HepG2 (cell line): ENCODE data around the gene PDE3B. TPM values are rescaled to one million over a fixed set of nuclear protein-coding genes. Genes with fewer than 3 reads are reported as not detected.

Source experiments
- ATAC-seq: fragments of 200-7000 bp; cut with Tn5 transposase; 3 replicates; pipeline ENCODE4 v1.9.1; 2020; ENCODE audit warnings: mild to moderate bottlenecking, moderate library complexity
- BruUV-seq: library from RNA; stranded (reverse); fragments of 400-500 nt; replicated peaks from 2 replicates; lab custom pipeline; 2021; lab: Mats Ljungman, UMichigan
- CTCF ChIA-PET: fragments of 300-600 bp; formaldehyde crosslinking; extraction: SDS; loops from one replicate; lab custom pipeline; 2021; ENCODE audit warnings: low total read pairs, inconsistent platforms, low intra/inter-chr PET ratio; lab: Yijun Ruan, JAX
- POLR2A ChIA-PET: fragments of 350-600 bp; sonication (Branson Sonifier 250); formaldehyde crosslinking; loops from one replicate; lab custom pipeline; 2020; ENCODE audit warnings: antibody characterized with exemption, inconsistent platforms; lab: Yijun Ruan, JAX
- DNase-seq: peaks from one replicate; pipeline ENCODE4 v3.0.0-alpha.2; 2015; ENCODE audit warnings: low spot score
- FAIRE-seq: peaks from 3 replicates; lab custom pipeline; 2011; peaks lifted over from hg19 to GRCh38; lab: Jason Lieb, UNC
- H2AFZ ChIP-seq: one replicate; pipeline ENCODE4 v1.6.1; 2011; ENCODE audit warnings: low read length, inconsistent platforms
- H3K27ac ChIP-seq: fragments of 300-600 bp; 3 replicates; pipeline ENCODE4 v1.8.0; 2011; ENCODE audit warnings: mixed run types, mild to moderate bottlenecking, mixed read lengths, low read length, inconsistent platforms; ENCODE audit not compliant: insufficient read depth; ENCODE audit errors: extremely low read length
- H3K27me3 ChIP-seq, 2 experiments: fragments of 200-600 bp in 1 of 2; 2 replicates in 1 of 2; 3 replicates in 1 of 2; pipeline versions ENCODE4 v1.6.0 to v1.8.0; 2011; ENCODE audit warnings: low read length in 2 of 2, mild to moderate bottlenecking in 2 of 2, moderate library complexity in 2 of 2, inconsistent platforms in 1 of 2; ENCODE audit not compliant: insufficient read depth in 2 of 2, control insufficient read depth in 1 of 2
- H3K36me3 ChIP-seq, 2 experiments: fragments of 200-600 bp in 1 of 2; replicated peaks in 1 of 2; 2 replicates in 1 of 2; 3 replicates in 1 of 2; pipeline versions ENCODE4 v1.5.1 to v1.8.0; 2011; ENCODE audit warnings: low read length in 2 of 2, inconsistent platforms in 1 of 2; ENCODE audit not compliant: insufficient read depth in 2 of 2, control insufficient read depth in 1 of 2
- H3K4me1 ChIP-seq: 2 replicates; pipeline ENCODE4 v1.5.1; 2012; ENCODE audit warnings: low read length, inconsistent platforms; ENCODE audit not compliant: insufficient read depth
- H3K4me2 ChIP-seq: 2 replicates; pipeline ENCODE4 v1.6.0; 2011; ENCODE audit warnings: low read depth, low read length, inconsistent platforms
- H3K4me3 ChIP-seq, 3 experiments: fragments of 200-600 bp in 1 of 3; sonication (generic), shearing (Covaris generic) in 1 of 3; replicated peaks in 1 of 3; 2 replicates each; pipeline ENCODE4 v1.5.1; 2011 to 2016; ENCODE audit warnings: low read length in 3 of 3, inconsistent platforms in 2 of 3, low read depth in 2 of 3, mild to moderate bottlenecking in 2 of 3, control low read depth in 1 of 3, mixed read lengths in 1 of 3; ENCODE audit not compliant: insufficient read depth in 1 of 3
- H3K79me2 ChIP-seq: one replicate; pipeline ENCODE4 v1.6.1; 2011; ENCODE audit warnings: low read length, inconsistent platforms; ENCODE audit not compliant: insufficient read depth
- H3K9ac ChIP-seq: 2 replicates; pipeline ENCODE4 v1.6.0; 2011; ENCODE audit warnings: mild to moderate bottlenecking, low read depth, low read length, inconsistent platforms; ENCODE audit not compliant: insufficient read depth
- H3K9me3 ChIP-seq: 2 replicates; pipeline ENCODE4 v1.5.1; 2012; ENCODE audit warnings: mild to moderate bottlenecking, low read length
- H4K20me1 ChIP-seq: 2 replicates; pipeline ENCODE4 v1.6.0; 2011; ENCODE audit warnings: inconsistent platforms, mild to moderate bottlenecking, low read length, moderate library complexity; ENCODE audit not compliant: insufficient read depth
- BRF2 ChIP-seq: sonication (generic); formaldehyde crosslinking; IDR thresholded peaks from 2 replicates; pipeline ENCODE4 v1.8.1; 2022; ENCODE audit warnings: mild to moderate bottlenecking, missing genetic modification reagents
- CBX2 ChIP-seq, 2 experiments: fragments of 200-600 bp in 1 of 2; sonication (generic); formaldehyde crosslinking in 1 of 2; IDR thresholded peaks; 2 replicates each; pipeline versions ENCODE4 v1.7.0 to v1.8.1; 2018 to 2022; ENCODE audit warnings: low read depth in 2 of 2, low read length in 1 of 2, mild to moderate bottlenecking in 1 of 2, missing genetic modification reagents in 1 of 2
- CCDC6 ChIP-seq: sonication (generic); formaldehyde crosslinking; IDR thresholded peaks from 2 replicates; pipeline ENCODE4 v1.8.1; 2022; ENCODE audit warnings: mild to moderate bottlenecking, missing genetic modification reagents, moderate library complexity
- CSRNP2 ChIP-seq: sonication (generic); formaldehyde crosslinking; conservative IDR thresholded peaks from 2 replicates; pipeline ENCODE4 v1.8.0; 2022; ENCODE audit warnings: low read depth, missing genetic modification reagents
- KAT7 ChIP-seq: IDR thresholded peaks from 2 replicates; pipeline ENCODE4 v1.6.1; 2018; ENCODE audit warnings: borderline replicate concordance, missing compliant biosample characterization
- KMT2A ChIP-seq: sonication (generic); formaldehyde crosslinking; IDR thresholded peaks from 2 replicates; pipeline ENCODE4 v1.4.0; 2020; ENCODE audit warnings: missing genetic modification reagents
- MED1 ChIP-seq: sonication (generic); formaldehyde crosslinking; IDR thresholded peaks from 2 replicates; pipeline ENCODE4 v1.4.0; 2020; ENCODE audit warnings: missing genetic modification reagents
- MTF2 ChIP-seq: sonication (generic); formaldehyde crosslinking; IDR thresholded peaks from 2 replicates; pipeline ENCODE4 v1.5.0; 2020; ENCODE audit warnings: missing genetic modification reagents, borderline replicate concordance
- SOX13 ChIP-seq, 3 experiments: fragments of 450-650 bp in 1 of 3; sonication (generic) in 1 of 3; formaldehyde crosslinking in 1 of 3; IDR thresholded peaks in 2 of 3; conservative IDR thresholded peaks in 1 of 3; 2 replicates each; pipeline versions ENCODE4 v1.5.0 to v1.6.1; 2016 to 2020; ENCODE audit warnings: antibody characterized with exemption in 1 of 3, mild to moderate bottlenecking in 1 of 3, missing compliant biosample characterization in 1 of 3, missing genetic modification reagents in 1 of 3, moderate library complexity in 1 of 3
- ZBTB49 ChIP-seq: sonication (generic); formaldehyde crosslinking; IDR thresholded peaks from 2 replicates; pipeline ENCODE4 v1.4.0; 2020; ENCODE audit warnings: missing genetic modification reagents, borderline replicate concordance
- ZNF691 ChIP-seq: sonication (generic); formaldehyde crosslinking; IDR thresholded peaks from 2 replicates; pipeline ENCODE4 v1.4.0; 2020; ENCODE audit warnings: missing genetic modification reagents, low read depth, mild to moderate bottlenecking, borderline replicate concordance
- ZNF720 ChIP-seq: sonication (generic); formaldehyde crosslinking; IDR thresholded peaks from 2 replicates; pipeline ENCODE4 v1.4.0; 2020; ENCODE audit warnings: missing genetic modification reagents
- WGBS: methylation state at CpG from one replicate; pipeline ENCODE4 v1.1.6; 2017; ENCODE audit warnings: low lambda C conversion rate; 5-methylcytosine and 5-hydroxymethylcytosine counted together
- in situ Hi-C: cut with HindIII; loops from 2 replicates; pipeline ENCODE4 v1.10.0; 2017; ENCODE audit warnings: low pct_unique_long_range_greater_than_20kb; ENCODE audit not compliant: extremely low pct_ligation_motif_present
- intact Hi-C: fragments of 100-400 bp; cut with micrococcal nuclease; formaldehyde crosslinking; loops from one replicate; pipeline ENCODE4 v1.10.0; 2022; ENCODE audit not compliant: unreplicated experiment
- polyA plus RNA-seq, 8 experiments: library from polyadenylated mRNA; depleted of rRNA in 3 of 8; stranded (reverse) in 7 of 8; unstranded in 1 of 8; fragments of >200 nt; fragmentation: Illumina TruSeq in 4 of 8; extraction: Trizol in 4 of 8; gene quantifications; 2 replicates each; pipeline versions ENCODE4 v1.2.1 to v1.2.3, GENCODE V29; 2011 to 2016; ENCODE audit warnings: low read depth in 4 of 8, missing spikeins in 1 of 8, mixed read lengths in 1 of 8; ENCODE audit not compliant: insufficient read depth in 1 of 8
- total RNA-seq, 5 experiments: library from RNA; depleted of rRNA; stranded (reverse); fragments of >200 nt; fragmentation: Illumina TruSeq; extraction: Trizol; gene quantifications; 2 replicates each; pipeline ENCODE4 v1.2.3, GENCODE V29; 2016; ENCODE audit warnings: low read depth in 1 of 5

Gene PDE3B
- total and polyA plus RNA-seq, 2 of the 13 experiments (the other 11 are each of a cell fraction or from before 2014, with no cell fraction given): 14.1 to 26.5 TPM

GRCh38 chr11:14793546-14793945 is 149.9 kb downstream of the PDE3B start:
- Histone ChIP-seq H3K4me2 (no peak overlapping the region), H3K4me3 (no peak overlapping the region), H4K20me1 (no peaks in the 10 kb centered on the region), H3K79me2 (no peaks in the 10 kb centered on the region), H3K27ac (no peak overlapping the region), H3K9me3 (no peaks in the 10 kb centered on the region), H3K4me1 (no peaks in the 10 kb centered on the region), H3K27me3 (no peaks in the 10 kb centered on the region), H3K36me3 (peaks cover 3 to 8% of the 10 kb centered on the region in 2 experiments; a peak in 3 of 5 replicates), H2AFZ (no peak overlapping the region), H3K9ac (no peak overlapping the region)
- ATAC-seq: no peak
- BruUV-seq: no TSS peak
- ChIA-PET POLR2A (no interaction called here), CTCF (no interaction called here)
- no peak for FAIRE-seq
- intact Hi-C loops (loop anchor here (10.0 kb wide), 1 partner anchor 211 kb away; no protein-coding TSS in a partner anchor), in situ Hi-C loops (no loop called here)
- DNase-seq: no peak
- WGBS: 100% methylated on average over 2 of the region's 2 CpGs
- TF ChIP-seq KAT7 (CRISPR knock-in tag) (no peak), CCDC6 (no peak), CBX2 (IDR thresholded peaks at IDR 0.05; ENCODE audit: low read depth, low read length) (no peak), CBX2 (CRISPR knock-in tag; IDR thresholded peaks at IDR 0.05; ENCODE audit: low read depth) (no peak), BRF2 (CRISPR knock-in tag) (no peak), MED1 (CRISPR knock-in tag) (no peak), KMT2A (CRISPR knock-in tag) (no peak), ZNF691 (CRISPR knock-in tag) (no peak), MTF2 (no peak), SOX13 (IDR thresholded peaks at IDR 0.05) (no peak), SOX13 (CRISPR knock-in tag; conservative IDR thresholded peaks at IDR 0.05 in 1 of 2, IDR thresholded peaks at IDR 0.05 in 1 of 2) (no peak), ZNF720 (CRISPR knock-in tag) (no peak), CSRNP2 (CRISPR knock-in tag) (no peak), ZBTB49 (CRISPR knock-in tag) (no peak)
